Right atrium auricular region (tissue), 2 donors: ENCODE data around the gene ZNF557. TPM values are rescaled to one million over a fixed set of nuclear protein-coding genes. Genes with fewer than 3 reads are reported as not detected.

Experiments
- DNase-seq: peaks from one replicate; pipeline ENCODE4 v3.0.0-alpha.2; 2019; ENCODE audit warnings: low spot score
- H3K27ac ChIP-seq, 2 donors: fragments of 200-600 bp; sonication (generic); 1 replicate in 1 of 2; 2 replicates in 1 of 2; pipeline ENCODE4 v1.5.1; 2016 to 2019
- H3K27me3 ChIP-seq, 2 donors: fragments of 200-600 bp; sonication (generic); one replicate each; pipeline versions ENCODE4 v1.5.1 to v1.6.0; 2017 to 2019
- H3K36me3 ChIP-seq: fragments of 200-600 bp; sonication (generic); one replicate; pipeline ENCODE4 v1.5.1; 2016
- H3K4me1 ChIP-seq, 2 donors: fragments of 200-600 bp; sonication (generic); one replicate each; pipeline versions ENCODE4 v1.5.1 to v1.6.0; 2017 to 2019
- H3K4me3 ChIP-seq, 2 donors: fragments of 200-600 bp; sonication (generic); 1 replicate in 1 of 2; 2 replicates in 1 of 2; pipeline ENCODE4 v1.5.1; 2017 to 2019; ENCODE audit warnings: mild to moderate bottlenecking in 1 of 2, moderate library complexity in 1 of 2
- H3K9me3 ChIP-seq, 2 donors: fragments of 200-600 bp; sonication (generic); one replicate each; pipeline ENCODE4 v1.5.1; 2019
- CTCF ChIP-seq, 2 donors: fragments of 200-600 bp; sonication (generic); IDR thresholded peaks; one replicate each; pipeline ENCODE4 v1.5.1; 2019; ENCODE audit warnings: antibody characterized with exemption in 2 of 2
- total RNA-seq, 2 donors: library from RNA; depleted of rRNA; stranded (reverse); fragments of >200 nt; gene quantifications; one replicate each; pipeline ENCODE4 v1.1.0, GENCODE V29; 2016

ZNF557 gene
- total RNA-seq, 2 donors from 2014 or later = 3.1 to 5.1 TPM

- H3K4me1 ChIP-seq = no peaks in the 10 kb centered on the region
- DNase-seq = no peak
- no peaks in the 10 kb centered on the region for H3K9me3 ChIP-seq
- H3K27me3 ChIP-seq = no peaks in the 10 kb centered on the region
- TF ChIP-seq CTCF (IDR thresholded peaks at IDR 0.05) = no peak
- H3K27ac ChIP-seq = no peak overlapping the region
- H3K36me3 ChIP-seq = peaks cover 13% of the 10 kb centered on the region
- H3K4me3 ChIP-seq = no peak overlapping the region
Observed at GRCh38 chr19:7113233-7113632, 43.7 kb downstream of the ZNF557 start.

- H3K36me3 ChIP-seq = peaks cover 34% of the 10 kb centered on the region
- TF ChIP-seq CTCF (IDR thresholded peaks at IDR 0.05) = no peak
Observed at GRCh38 chr19:7115721-7116120, 46.2 kb downstream of the ZNF557 start.

GRCh38 chr19:7117248-7117647, 47.7 kb downstream of the ZNF557 start:
- Histone ChIP-seq H3K36me3 (peaks cover 49% of the 10 kb centered on the region), H3K27ac (no peak overlapping the region), H3K27me3 (no peaks in the 10 kb centered on the region), H3K4me1 (no peaks in the 10 kb centered on the region), H3K4me3 (no peak overlapping the region), H3K9me3 (no peaks in the 10 kb centered on the region)
- TF ChIP-seq CTCF (IDR thresholded peaks at IDR 0.05) = no peak
- no peak for DNase-seq

More at GRCh38 chr19:7115721-7116120, 46.2 kb downstream of the ZNF557 start:
- no peaks in the 10 kb centered on the region for H3K4me1 ChIP-seq
- no peaks in the 10 kb centered on the region for H3K9me3 ChIP-seq
- H3K27me3 ChIP-seq = no peaks in the 10 kb centered on the region
- no peak overlapping the region for H3K4me3 ChIP-seq
- H3K27ac ChIP-seq = no peak overlapping the region
- DNase-seq = no peak

- no peak overlapping the region for H3K4me3 ChIP-seq
- H3K9me3 ChIP-seq = no peaks in the 10 kb centered on the region
- DNase-seq = no peak
- H3K27ac ChIP-seq = no peak overlapping the region
- H3K4me1 ChIP-seq = no peaks in the 10 kb centered on the region
- H3K36me3 ChIP-seq = peaks cover 61% of the 10 kb centered on the region
- no peak for TF ChIP-seq CTCF (IDR thresholded peaks at IDR 0.05)
- no peaks in the 10 kb centered on the region for H3K27me3 ChIP-seq
Observed at GRCh38 chr19:7119582-7119981, 50.1 kb downstream of the ZNF557 start.

- Histone ChIP-seq H3K27ac (no peak overlapping the region), H3K9me3 (peaks cover 0 to 2% of the 10 kb centered on the region in 2 donors), H3K27me3 (no peaks in the 10 kb centered on the region), H3K36me3 (peaks cover 70% of the 10 kb centered on the region), H3K4me3 (no peak overlapping the region), H3K4me1 (no peaks in the 10 kb centered on the region)
- TF ChIP-seq CTCF (IDR thresholded peaks at IDR 0.05) = no peak
- DNase-seq = no peak
Observed at GRCh38 chr19:7120499-7120898, 51.0 kb downstream of the ZNF557 start.

- H3K4me1 ChIP-seq = no peaks in the 10 kb centered on the region
- H3K9me3 ChIP-seq = peaks cover 6 to 16% of the 10 kb centered on the region in 2 donors
- H3K27ac ChIP-seq = no peak overlapping the region
- peaks cover 82% of the 10 kb centered on the region for H3K36me3 ChIP-seq
- H3K4me3 ChIP-seq = no peak overlapping the region
- H3K27me3 ChIP-seq = no peaks in the 10 kb centered on the region
- DNase-seq = no peak
- TF ChIP-seq CTCF (IDR thresholded peaks at IDR 0.05) = no peak
Observed at GRCh38 chr19:7122701-7123100, 53.2 kb downstream of the ZNF557 start.
